GM20000 (cell line): ENCODE data around the gene GPR146.
"Not testable (repeated sequence)": the region's sequence is repeated elsewhere in the genome, so short reads cannot be mapped to it uniquely, and the experiment has no call there.

Source experiments
- DNase-seq: peaks from one replicate; pipeline ENCODE4 v3.0.0; 2012; ENCODE audit warnings: low spot score
- CTCF ChIP-seq: IDR thresholded peaks from 2 replicates; pipeline ENCODE4 v1.5.1; 2012; ENCODE audit warnings: mild to moderate bottlenecking, control low read depth; ENCODE audit errors: extremely low read depth, missing control alignments

Gene GPR146

GRCh38 chr7:999941-1000935 is 44.1 kb upstream of the GPR146 start:
- DNase-seq, result no peak

GRCh38 chr7:1001069-1001770 is 43.1 kb upstream of the GPR146 start:
- DNase-seq, result not testable (repeated sequence)

More at GRCh38 chr7:999941-1000935, 44.1 kb upstream of the GPR146 start:
- TF ChIP-seq CTCF, result no peak

- DNase-seq, result not testable (repeated sequence)
These were observed 42.3 kb upstream of the GPR146 start for GRCh38 chr7:1002026-1002425.

- DNase-seq, result not testable (repeated sequence)
These were observed 41.9 kb upstream of the GPR146 start for GRCh38 chr7:1002445-1002844.

- TF ChIP-seq CTCF, result no peak
- peak; percentile 64 for DNase-seq
These were observed 40.1 kb upstream of the GPR146 start for GRCh38 chr7:1004018-1004852.

GRCh38 chr7:1005303-1005702 is 39.0 kb upstream of the GPR146 start:
- TF ChIP-seq CTCF, result no peak
- no peak for DNase-seq

GRCh38 chr7:1007901-1008300 is 36.4 kb upstream of the GPR146 start:
- no peak for DNase-seq
- no peak for TF ChIP-seq CTCF

- no peak for TF ChIP-seq CTCF
- DNase-seq, result no peak
These were observed 35.5 kb upstream of the GPR146 start for GRCh38 chr7:1008733-1009363.
